ENCODE results near the gene INTS7.

INTS7 gene

DNA sequence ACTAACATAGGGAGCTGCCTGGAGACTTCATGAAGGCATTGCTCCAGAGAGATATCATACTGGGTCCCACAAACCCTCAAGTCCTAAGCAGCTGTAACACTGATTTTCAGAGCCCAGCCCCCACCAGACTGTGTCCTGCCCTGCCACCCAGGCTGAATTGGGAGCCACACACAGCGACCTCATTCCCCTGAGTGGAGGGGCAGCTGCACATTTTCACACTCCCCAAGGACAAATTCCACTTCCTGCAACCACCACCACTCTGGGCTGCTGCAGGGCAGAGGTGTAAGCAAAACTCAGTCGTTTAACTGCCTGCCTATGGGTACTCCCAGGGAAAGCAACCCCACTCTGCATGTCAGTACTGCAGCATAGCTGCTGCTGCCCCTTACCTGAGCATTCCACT, 20.0 kb upstream of the INTS7 start:
- Histone ChIP-seq H3K9ac (ENCODE audit: low read length) (no peak overlapping the region), H3K4me3 (ENCODE audit: low read length) (no peak overlapping the region), H3K4me1 (ENCODE audit: low read length) (no peaks in the 10 kb centered on the region), H3K27me3 (ENCODE audit: low read depth, low read length) (no peaks in the 10 kb centered on the region), H3K4me2 (ENCODE audit: low read length) (no peak overlapping the region), H2AFZ (ENCODE audit: low read depth, low read length) (no peak overlapping the region), H3K9me3 (ENCODE audit: insufficient read depth, low read length) (peaks cover 5% of the 10 kb centered on the region; the same call in 1 of the 2 replicates), H4K20me1 (ENCODE audit: insufficient read depth, low read length) (no peaks in the 10 kb centered on the region), H3K36me3 (replicated peaks; ENCODE audit: low read depth, low read length) (peaks cover 63% of the 10 kb centered on the region), H3K27ac (ENCODE audit: low read length) (no peak overlapping the region), H3K79me2 (ENCODE audit: low read length) (no peaks in the 10 kb centered on the region)
- TF ChIP-seq, protein P1, sequence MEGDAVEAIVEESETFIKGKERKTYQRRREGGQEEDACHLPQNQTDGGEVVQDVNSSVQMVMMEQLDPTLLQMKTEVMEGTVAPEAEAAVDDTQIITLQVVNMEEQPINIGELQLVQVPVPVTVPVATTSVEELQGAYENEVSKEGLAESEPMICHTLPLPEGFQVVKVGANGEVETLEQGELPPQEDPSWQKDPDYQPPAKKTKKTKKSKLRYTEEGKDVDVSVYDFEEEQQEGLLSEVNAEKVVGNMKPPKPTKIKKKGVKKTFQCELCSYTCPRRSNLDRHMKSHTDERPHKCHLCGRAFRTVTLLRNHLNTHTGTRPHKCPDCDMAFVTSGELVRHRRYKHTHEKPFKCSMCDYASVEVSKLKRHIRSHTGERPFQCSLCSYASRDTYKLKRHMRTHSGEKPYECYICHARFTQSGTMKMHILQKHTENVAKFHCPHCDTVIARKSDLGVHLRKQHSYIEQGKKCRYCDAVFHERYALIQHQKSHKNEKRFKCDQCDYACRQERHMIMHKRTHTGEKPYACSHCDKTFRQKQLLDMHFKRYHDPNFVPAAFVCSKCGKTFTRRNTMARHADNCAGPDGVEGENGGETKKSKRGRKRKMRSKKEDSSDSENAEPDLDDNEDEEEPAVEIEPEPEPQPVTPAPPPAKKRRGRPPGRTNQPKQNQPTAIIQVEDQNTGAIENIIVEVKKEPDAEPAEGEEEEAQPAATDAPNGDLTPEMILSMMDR (IDR thresholded peaks at IDR 0.05; ENCODE audit: low read depth, low read length) = no peak
- no peak for TF ChIP-seq EZH2phosphoT487 (IDR thresholded peaks at IDR 0.05; ENCODE audit: low read depth)

DNA sequence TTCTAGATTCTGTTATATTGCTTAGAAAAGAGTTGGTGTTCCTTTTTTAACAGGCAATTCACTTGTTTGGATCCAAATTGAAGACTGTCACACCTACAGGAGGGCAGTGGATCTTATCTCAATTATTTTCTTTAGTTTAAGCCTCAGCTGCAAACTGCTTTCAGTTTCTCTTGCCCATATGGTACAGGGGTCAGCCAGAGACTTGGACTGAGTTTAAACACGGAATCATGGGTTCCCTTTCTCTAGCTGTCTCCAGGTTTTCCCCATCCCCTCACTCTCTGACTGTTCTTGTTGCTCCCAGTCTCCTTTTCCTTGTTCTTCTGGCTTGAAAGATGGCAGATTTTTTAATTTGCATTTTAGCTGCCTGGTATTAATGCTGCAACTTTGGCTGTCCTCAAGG, 18.6 kb upstream of the INTS7 start:
- H3K36me3 ChIP-seq (replicated peaks; ENCODE audit: low read depth, low read length) = peaks cover 70% of the 10 kb centered on the region
- no peaks in the 10 kb centered on the region for H4K20me1 ChIP-seq (ENCODE audit: insufficient read depth, low read length)
- H3K4me3 ChIP-seq (ENCODE audit: low read length) = no peak overlapping the region
- no peaks in the 10 kb centered on the region for H3K27me3 ChIP-seq (ENCODE audit: low read depth, low read length)
- no peaks in the 10 kb centered on the region for H3K4me1 ChIP-seq (ENCODE audit: low read length)
- no peak overlapping the region for H3K4me2 ChIP-seq (ENCODE audit: low read length)
- H3K79me2 ChIP-seq (ENCODE audit: low read length) = no peaks in the 10 kb centered on the region
- peaks cover 5% of the 10 kb centered on the region; the same call in 1 of the 2 replicates for H3K9me3 ChIP-seq (ENCODE audit: insufficient read depth, low read length)
- no peak overlapping the region for H3K27ac ChIP-seq (ENCODE audit: low read length)
- TF ChIP-seq EZH2phosphoT487 (IDR thresholded peaks at IDR 0.05; ENCODE audit: low read depth) = no peak
- TF ChIP-seq, protein P1 (IDR thresholded peaks at IDR 0.05; ENCODE audit: low read depth, low read length) = no peak
- H2AFZ ChIP-seq (ENCODE audit: low read depth, low read length) = no peak overlapping the region
- no peak overlapping the region for H3K9ac ChIP-seq (ENCODE audit: low read length)

DNA sequence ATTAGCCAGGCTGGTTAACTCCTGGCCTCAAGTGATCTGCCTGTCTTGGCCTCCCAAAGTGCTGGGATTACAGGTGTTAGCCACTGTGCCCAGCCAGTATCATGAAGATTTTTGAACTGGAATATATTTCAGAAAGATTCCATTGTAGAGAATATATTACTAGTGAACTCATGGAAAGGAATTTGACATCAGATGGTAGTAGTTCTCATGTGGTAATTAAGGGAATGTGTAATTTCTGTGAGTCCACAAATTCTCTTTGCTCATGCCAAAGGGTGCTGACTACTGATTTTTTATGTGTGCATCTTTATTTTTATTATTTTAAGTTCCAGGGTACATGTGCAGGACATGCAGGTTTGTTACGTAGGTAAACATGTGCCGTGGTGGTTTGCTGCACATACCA, 10.6 kb upstream of the INTS7 start:
- no peak overlapping the region for H3K9ac ChIP-seq (ENCODE audit: low read length)
- H3K79me2 ChIP-seq (ENCODE audit: low read length) = peaks cover 34% of the 10 kb centered on the region
- TF ChIP-seq, protein P1 (IDR thresholded peaks at IDR 0.05; ENCODE audit: low read depth, low read length) = no peak
- no peak for TF ChIP-seq EZH2phosphoT487 (IDR thresholded peaks at IDR 0.05; ENCODE audit: low read depth)
- H2AFZ ChIP-seq (ENCODE audit: low read depth, low read length) = no peak overlapping the region
- H3K27me3 ChIP-seq (ENCODE audit: low read depth, low read length) = no peaks in the 10 kb centered on the region
- no peak overlapping the region for H3K4me2 ChIP-seq (ENCODE audit: low read length)
- H3K9me3 ChIP-seq (ENCODE audit: insufficient read depth, low read length) = no peaks in the 10 kb centered on the region
- H3K27ac ChIP-seq (ENCODE audit: low read length) = no peak overlapping the region
- peaks cover 47% of the 10 kb centered on the region for H3K36me3 ChIP-seq (replicated peaks; ENCODE audit: low read depth, low read length)
- H3K4me1 ChIP-seq (ENCODE audit: low read length) = no peaks in the 10 kb centered on the region
- no peak overlapping the region for H3K4me3 ChIP-seq (ENCODE audit: low read length)
- peaks cover 48% of the 10 kb centered on the region for H4K20me1 ChIP-seq (ENCODE audit: insufficient read depth, low read length)

DNA sequence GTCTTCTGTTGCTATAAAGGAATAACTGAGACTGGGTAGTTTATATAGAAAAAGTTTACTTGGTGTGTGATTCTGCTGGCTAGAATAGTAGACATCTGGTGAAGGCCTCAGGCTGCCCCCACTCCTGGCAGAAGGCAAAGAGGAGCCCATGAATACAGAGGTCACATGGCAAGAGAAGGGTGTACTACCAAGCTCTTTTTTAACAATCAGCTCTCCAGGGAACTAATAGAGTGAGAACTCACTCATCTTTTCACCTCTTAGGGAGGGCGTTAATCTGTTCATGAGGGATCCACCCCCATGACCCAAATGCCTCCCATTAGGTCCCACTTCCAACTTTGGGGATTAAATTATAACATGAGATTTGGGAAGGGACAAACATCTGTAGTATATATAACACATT, 9.5 kb upstream of the INTS7 start:
- H3K36me3 ChIP-seq (replicated peaks; ENCODE audit: low read depth, low read length) = peaks cover 40% of the 10 kb centered on the region
- TF ChIP-seq, protein P1 (IDR thresholded peaks at IDR 0.05; ENCODE audit: low read depth, low read length) = no peak
- H3K4me1 ChIP-seq (ENCODE audit: low read length) = peaks cover 9% of the 10 kb centered on the region
- no peak overlapping the region for H3K4me3 ChIP-seq (ENCODE audit: low read length)
- H2AFZ ChIP-seq (ENCODE audit: low read depth, low read length) = no peak overlapping the region
- no peak overlapping the region for H3K4me2 ChIP-seq (ENCODE audit: low read length)
- no peak overlapping the region for H3K9ac ChIP-seq (ENCODE audit: low read length)
- peaks cover 45% of the 10 kb centered on the region for H3K79me2 ChIP-seq (ENCODE audit: low read length)
- no peaks in the 10 kb centered on the region for H3K9me3 ChIP-seq (ENCODE audit: insufficient read depth, low read length)
- H4K20me1 ChIP-seq (ENCODE audit: insufficient read depth, low read length) = peaks cover 57% of the 10 kb centered on the region
- H3K27me3 ChIP-seq (ENCODE audit: low read depth, low read length) = no peaks in the 10 kb centered on the region
- H3K27ac ChIP-seq (ENCODE audit: low read length) = no peak overlapping the region

Data from OCI-LY3 (cell line).